ENCODE data around the gene GDPD3.
A peak's percentile ranks its signal among the peaks of the same experiment; 100 is the strongest.

GDPD3 gene

DNA sequence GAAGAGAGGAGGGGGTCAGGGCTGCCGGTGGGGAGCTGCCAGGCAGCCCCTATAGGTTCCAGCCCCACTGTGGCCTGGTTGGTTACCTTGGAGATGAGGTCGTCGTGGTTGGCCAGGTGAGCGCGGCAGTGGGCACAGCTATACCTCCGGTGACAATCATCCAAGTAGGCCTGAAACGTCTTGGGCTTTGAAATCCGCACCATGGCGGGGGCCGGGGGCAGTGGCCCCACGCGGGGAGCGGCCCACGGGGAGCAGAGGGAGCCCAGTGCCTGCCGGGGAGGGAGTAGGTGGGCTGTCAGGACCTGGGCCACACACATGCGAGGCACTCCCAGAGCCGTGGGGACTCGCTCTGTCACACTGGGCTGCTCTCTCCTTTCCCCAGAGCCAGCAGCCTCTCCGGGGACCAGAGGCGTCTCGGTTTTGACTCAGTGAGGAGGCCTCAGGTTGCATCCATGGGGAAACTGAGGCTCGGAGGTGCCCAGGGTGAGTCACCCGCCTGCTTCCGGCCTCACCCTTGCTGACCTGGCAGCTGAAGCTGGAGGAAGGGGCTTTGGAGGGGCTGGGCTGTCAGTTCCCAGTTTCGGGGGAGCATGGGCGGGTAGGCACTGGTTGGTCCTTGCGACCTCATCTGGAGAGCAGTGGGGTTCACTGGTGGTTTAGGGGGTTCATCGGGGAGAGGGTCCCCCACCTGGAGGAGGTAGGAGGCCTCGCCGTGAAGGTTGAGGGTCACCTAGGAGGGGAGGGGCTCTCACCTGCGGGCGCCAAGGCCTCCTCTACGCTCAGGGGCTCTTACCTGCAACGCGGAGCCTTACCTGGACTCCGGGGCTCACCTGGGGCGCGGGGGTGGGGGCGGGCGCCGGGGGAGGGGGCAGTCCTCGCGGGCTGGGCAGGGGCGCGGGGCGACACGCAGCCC, 17.9 kb downstream of the GDPD3 start:
- ATAC-seq (ENCODE audit: insufficient read depth, low read depth), result no peak
- peak overlapping the region; percentile 52; the same call in 1 of the 2 replicates for H2AFZ ChIP-seq (ENCODE audit: low read depth, low read length)
- peak overlapping the region; percentile 79 for H3K27ac ChIP-seq (ENCODE audit: low read length)

GRCh38 chr16:30094541-30095165, 18.7 kb downstream of the GDPD3 start:
- H3K9ac ChIP-seq (ENCODE audit: low read depth, low read length), result peak overlapping the region; percentile 66; the same call in 1 of the 2 replicates
- H3K36me3 ChIP-seq (ENCODE audit: insufficient read depth, low read length), result peaks cover 16% of the 10 kb centered on the region
- peaks cover 26% of the 10 kb centered on the region for H3K9me3 ChIP-seq (ENCODE audit: insufficient read depth, low read length, severe bottlenecking)
- H4K20me1 ChIP-seq (ENCODE audit: insufficient read depth, low read length), result no peaks in the 10 kb centered on the region
- peak overlapping the region in 1 of 2 experiments; percentile 66; a peak in 1 of 4 replicates for H3K4me3 ChIP-seq (ENCODE audit: low read depth in 1 of 2, low read length in 2 of 2)
- no peak overlapping the region for H2AFZ ChIP-seq (ENCODE audit: low read depth, low read length)
- no peak for TF ChIP-seq EZH2 (IDR thresholded peaks at IDR 0.05; ENCODE audit: borderline replicate concordance, low read depth, low read length, severe bottlenecking)
- TF ChIP-seq, protein P1, sequence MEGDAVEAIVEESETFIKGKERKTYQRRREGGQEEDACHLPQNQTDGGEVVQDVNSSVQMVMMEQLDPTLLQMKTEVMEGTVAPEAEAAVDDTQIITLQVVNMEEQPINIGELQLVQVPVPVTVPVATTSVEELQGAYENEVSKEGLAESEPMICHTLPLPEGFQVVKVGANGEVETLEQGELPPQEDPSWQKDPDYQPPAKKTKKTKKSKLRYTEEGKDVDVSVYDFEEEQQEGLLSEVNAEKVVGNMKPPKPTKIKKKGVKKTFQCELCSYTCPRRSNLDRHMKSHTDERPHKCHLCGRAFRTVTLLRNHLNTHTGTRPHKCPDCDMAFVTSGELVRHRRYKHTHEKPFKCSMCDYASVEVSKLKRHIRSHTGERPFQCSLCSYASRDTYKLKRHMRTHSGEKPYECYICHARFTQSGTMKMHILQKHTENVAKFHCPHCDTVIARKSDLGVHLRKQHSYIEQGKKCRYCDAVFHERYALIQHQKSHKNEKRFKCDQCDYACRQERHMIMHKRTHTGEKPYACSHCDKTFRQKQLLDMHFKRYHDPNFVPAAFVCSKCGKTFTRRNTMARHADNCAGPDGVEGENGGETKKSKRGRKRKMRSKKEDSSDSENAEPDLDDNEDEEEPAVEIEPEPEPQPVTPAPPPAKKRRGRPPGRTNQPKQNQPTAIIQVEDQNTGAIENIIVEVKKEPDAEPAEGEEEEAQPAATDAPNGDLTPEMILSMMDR (IDR thresholded peaks at IDR 0.05; ENCODE audit: borderline replicate concordance, extremely low read depth, low read length, poor library complexity, severe bottlenecking), result no peak
- ATAC-seq (ENCODE audit: insufficient read depth, low read depth), result no peak
- peak overlapping the region; percentile 84 for H3K4me2 ChIP-seq (ENCODE audit: insufficient read depth, low read length)
- H3K4me1 ChIP-seq (ENCODE audit: insufficient read depth, low read length), result peaks cover 49% of the 10 kb centered on the region
- no peak for DNase-seq
- no peaks in the 10 kb centered on the region for H3K27me3 ChIP-seq (ENCODE audit: insufficient read depth, low read length, poor library complexity)
- peaks cover 7% of the 10 kb centered on the region for H3K79me2 ChIP-seq (ENCODE audit: insufficient read depth, low read length)
- H3K27ac ChIP-seq (ENCODE audit: low read length), result peak overlapping the region; percentile 79; the same call in 1 of the 2 replicates

More for the DNA sequence above, 17.9 kb downstream of the GDPD3 start:
- H3K36me3 ChIP-seq (ENCODE audit: insufficient read depth, low read length), result peaks cover 16% of the 10 kb centered on the region
- no peaks in the 10 kb centered on the region for H4K20me1 ChIP-seq (ENCODE audit: insufficient read depth, low read length)
- H3K4me2 ChIP-seq (ENCODE audit: insufficient read depth, low read length), result peak overlapping the region; percentile 84
- TF ChIP-seq, protein P1 (IDR thresholded peaks at IDR 0.05; ENCODE audit: borderline replicate concordance, extremely low read depth, low read length, poor library complexity, severe bottlenecking), result no peak
- TF ChIP-seq EZH2 (IDR thresholded peaks at IDR 0.05; ENCODE audit: borderline replicate concordance, low read depth, low read length, severe bottlenecking), result no peak
- H3K4me1 ChIP-seq (ENCODE audit: insufficient read depth, low read length), result peaks cover 46% of the 10 kb centered on the region
- H3K4me3 ChIP-seq (ENCODE audit: low read depth in 1 of 2, low read length in 2 of 2), result peak overlapping the region; percentile 14 to 66; a peak in 3 of 4 replicates
- H3K27me3 ChIP-seq (ENCODE audit: insufficient read depth, low read length, poor library complexity), result no peaks in the 10 kb centered on the region
- H3K9ac ChIP-seq (ENCODE audit: low read depth, low read length), result peak overlapping the region; percentile 66
- peaks cover 29% of the 10 kb centered on the region for H3K9me3 ChIP-seq (ENCODE audit: insufficient read depth, low read length, severe bottlenecking)
- peaks cover 7% of the 10 kb centered on the region for H3K79me2 ChIP-seq (ENCODE audit: insufficient read depth, low read length)
- no peak for DNase-seq

- peak; percentile 72 for DNase-seq
- H3K9ac ChIP-seq (ENCODE audit: low read depth, low read length), result peak overlapping the region; percentile 62
- peaks cover 14% of the 10 kb centered on the region for H3K36me3 ChIP-seq (ENCODE audit: insufficient read depth, low read length)
- H3K4me1 ChIP-seq (ENCODE audit: insufficient read depth, low read length), result peaks cover 49% of the 10 kb centered on the region
- H3K4me2 ChIP-seq (ENCODE audit: insufficient read depth, low read length), result peak overlapping the region; percentile 78
- H3K4me3 ChIP-seq (ENCODE audit: low read depth in 1 of 2, low read length in 2 of 2), result peak overlapping the region; percentile 27 to 60
- no peaks in the 10 kb centered on the region for H4K20me1 ChIP-seq (ENCODE audit: insufficient read depth, low read length)
- H3K9me3 ChIP-seq (ENCODE audit: insufficient read depth, low read length, severe bottlenecking), result peaks cover 12% of the 10 kb centered on the region
- H2AFZ ChIP-seq (ENCODE audit: low read depth, low read length), result peak overlapping the region; percentile 85
- ATAC-seq (ENCODE audit: insufficient read depth, low read depth), result peak; percentile 15
- peak overlapping the region; percentile 85 for H3K27ac ChIP-seq (ENCODE audit: low read length)
- no peaks in the 10 kb centered on the region for H3K27me3 ChIP-seq (ENCODE audit: insufficient read depth, low read length, poor library complexity)
- no peak for TF ChIP-seq EZH2 (IDR thresholded peaks at IDR 0.05; ENCODE audit: borderline replicate concordance, low read depth, low read length, severe bottlenecking)
- TF ChIP-seq, protein P1 (IDR thresholded peaks at IDR 0.05; ENCODE audit: borderline replicate concordance, extremely low read depth, low read length, poor library complexity, severe bottlenecking), result peak; percentile 68
- H3K79me2 ChIP-seq (ENCODE audit: insufficient read depth, low read length), result peaks cover 7% of the 10 kb centered on the region
Measured at GRCh38 chr16:30092373-30093010, 20.8 kb downstream of the GDPD3 start.

Measured in DND-41 (cell line).